Measurements from ENCODE around the gene KDM2A. TPM values are rescaled to one million over a fixed set of nuclear protein-coding genes. Genes with fewer than 3 reads are reported as not detected.

The KDM2A gene
- total and polyA plus RNA-seq, 2 donors (not counting 3 experiments of a cell fraction or from before 2014, with no cell fraction given), result 72.2 to 79.5 TPM

GRCh38 chr11:67267188-67268080, 148.4 kb downstream of the KDM2A start:
- no peaks in the 10 kb centered on the region for H3K9me3 ChIP-seq (replicated peaks; ENCODE audit: control insufficient read depth, insufficient read depth, low read length)
- intact Hi-C loops (cut with micrococcal nuclease) (loop anchor here (1.0 to 10.0 kb wide), 2 partner anchors 10 to 237 kb away; partner anchors contain the start of genes CDK2AP2 and PITPNM1), dilution Hi-C loops (cut with MboI; ENCODE audit: extremely low pct_ligation_motif_present, low sequenced_read_pairs) (no loop called here)
- peaks cover 0 to 8% of the 10 kb centered on the region in 2 experiments for H3K36me3 ChIP-seq (ENCODE audit: control insufficient read depth in 2 of 2, extremely low read depth in 1 of 2, insufficient read depth in 2 of 2, low read length in 2 of 2)
- DNase-seq (ENCODE audit: low read depth, low spot score) (no peak), FAIRE-seq (no peak)
- no peak overlapping the region for H3K27ac ChIP-seq (ENCODE audit: insufficient read depth, low read depth, low read length)
- POLR2A ChIA-PET, result interaction anchor here (1.0 kb wide), 2 partner anchors 28 to 86 kb away, joined by 3 to 4 read pairs; partner anchors contain the start of gene POLD4
- TF ChIP-seq MAX (IDR thresholded peaks at IDR 0.05; ENCODE audit: insufficient read depth, insufficient read length) (no peak), GATA2 (IDR thresholded peaks at IDR 0.05; ENCODE audit: insufficient read depth, insufficient read length, low read depth, low read length) (no peak), POLR2AphosphoS5 (IDR thresholded peaks at IDR 0.05; ENCODE audit: insufficient read depth, low read depth, low read length) (no peak), CTCF (IDR thresholded peaks at IDR 0.05; ENCODE audit: extremely low read depth in 1 of 2, insufficient read depth in 1 of 2, low read depth in 1 of 2, low read length in 2 of 2) (no peak), FOS (IDR thresholded peaks at IDR 0.05; ENCODE audit: borderline replicate concordance, insufficient read depth, low read length) (no peak), JUN (IDR thresholded peaks at IDR 0.05; ENCODE audit: borderline replicate concordance, insufficient read depth, insufficient read length, low read depth) (no peak), MYC (IDR thresholded peaks at IDR 0.05; ENCODE audit: low read depth, low read length) (no peak), EZH2 (IDR thresholded peaks at IDR 0.05; ENCODE audit: borderline replicate concordance, low read depth, low read length, severe bottlenecking) (no peak), POLR2A (IDR thresholded peaks at IDR 0.05; ENCODE audit: low read depth, low read length) (no peak)
- peak overlapping the region; percentile 56 to 72 (median 69) for H3K4me3 ChIP-seq (replicated peaks in 1 of 3; ENCODE audit: insufficient read depth in 1 of 3, low read depth in 1 of 3, low read length in 3 of 3)
- peak overlapping the region; percentile 49 for H3K9ac ChIP-seq (replicated peaks; ENCODE audit: extremely low read depth, insufficient read depth, low read length)
- BruUV-seq (replicated peaks), result TSS peak; percentile 16
- no peaks in the 10 kb centered on the region for H3K27me3 ChIP-seq (ENCODE audit: control insufficient read depth in 2 of 2, insufficient read depth in 2 of 2, low read length in 2 of 2)
- H3K4me1 ChIP-seq (ENCODE audit: control insufficient read depth, extremely low read depth, insufficient read depth, low read length), result peaks cover 38% of the 10 kb centered on the region
- CTCF ChIA-PET, result interaction anchor here (0.6 to 2.5 kb wide), 16 partner anchors 10 to 186 kb away, joined by 3 to 35 read pairs (median 5); partner anchors contain the start of gene ANKRD13D
- peak overlapping the region; percentile 53 for H3K4me2 ChIP-seq (ENCODE audit: insufficient read depth, low read length)
- peaks cover 57% of the 10 kb centered on the region for H3K79me2 ChIP-seq (ENCODE audit: control insufficient read depth, insufficient read depth, low read length)
- H2AFZ ChIP-seq (ENCODE audit: low read depth, low read length), result no peak overlapping the region
- no peaks in the 10 kb centered on the region for H3K9me1 ChIP-seq (replicated peaks; ENCODE audit: control insufficient read depth, extremely low read depth, insufficient read depth, low read length)
- H4K20me1 ChIP-seq (replicated peaks; ENCODE audit: control insufficient read depth, extremely low read depth, insufficient read depth, low read length), result no peaks in the 10 kb centered on the region
